CD4-positive, alpha-beta T cell (primary cell): ENCODE measurements around the gene MEAK7. TPM values are rescaled to one million over a fixed set of nuclear protein-coding genes. Genes with fewer than 3 reads are reported as not detected.

Experiments used
- ATAC-seq: fragments of 200-7000 bp; cut with Tn5 transposase; one replicate; pipeline ENCODE4 v1.10.0; 2022; ENCODE audit warnings: mild to moderate bottlenecking; ENCODE audit not compliant: poor library complexity
- CTCF ChIA-PET: fragments of 350-600 bp; sonication (Branson Sonifier 250); formaldehyde crosslinking; loops from one replicate; lab custom pipeline; 2021; ENCODE audit warnings: antibody characterized with exemption, inconsistent platforms; lab: Charles Lee
- POLR2A ChIA-PET: fragments of 350-600 bp; sonication (Branson Sonifier 250); formaldehyde crosslinking; loops from one replicate; lab custom pipeline; 2021; ENCODE audit warnings: antibody characterized with exemption, inconsistent platforms; lab: Charles Lee
- DNase-seq, 14 experiments: peaks; one replicate each; pipeline ENCODE4 v3.0.0-alpha.2; 2013 to 2020; ENCODE audit warnings: mixed read lengths in 2 of 14
- H3K27ac ChIP-seq, 2 donors: one replicate each; pipeline versions ENCODE4 v1.5.1 to v1.7.0; 2013; ENCODE audit warnings: low read length in 2 of 2, low read depth in 1 of 2, mild to moderate bottlenecking in 1 of 2
- H3K27me3 ChIP-seq, 2 experiments: 1 replicate in 1 of 2; 2 replicates in 1 of 2; pipeline versions ENCODE4 v1.6.1 to v1.7.0; 2013; ENCODE audit warnings: low read length in 2 of 2, control low read depth in 1 of 2, mild to moderate bottlenecking in 1 of 2, moderate library complexity in 1 of 2; ENCODE audit not compliant: insufficient read depth in 2 of 2, control insufficient read depth in 1 of 2
- H3K36me3 ChIP-seq: one replicate; pipeline ENCODE4 v1.6.1; 2013; ENCODE audit warnings: low read length, control low read depth; ENCODE audit not compliant: insufficient read depth
- H3K4me1 ChIP-seq: one replicate; pipeline ENCODE4 v1.6.1; 2013; ENCODE audit warnings: low read length, control low read depth; ENCODE audit not compliant: insufficient read depth
- H3K4me3 ChIP-seq: one replicate; pipeline ENCODE4 v1.5.1; 2013; ENCODE audit warnings: mild to moderate bottlenecking, low read length, moderate library complexity
- H3K9me3 ChIP-seq, 2 experiments: 1 replicate in 1 of 2; 2 replicates in 1 of 2; pipeline versions ENCODE4 v1.6.1 to v1.7.0; 2013; ENCODE audit warnings: low read length in 2 of 2, mild to moderate bottlenecking in 2 of 2, control low read depth in 1 of 2, moderate library complexity in 1 of 2; ENCODE audit not compliant: control insufficient read depth in 1 of 2, insufficient read depth in 1 of 2
- H3K27ac Mint-ChIP-seq: one replicate; pipeline ENCODE4 v1.8.0; 2020; ENCODE audit warnings: mixed read lengths
- H3K27me3 Mint-ChIP-seq: one replicate; pipeline ENCODE4 v1.8.0; 2021; ENCODE audit warnings: mixed read lengths
- H3K36me3 Mint-ChIP-seq: one replicate; pipeline ENCODE4 v1.8.0; 2021; ENCODE audit warnings: low read depth, mixed read lengths
- H3K4me1 Mint-ChIP-seq: one replicate; pipeline ENCODE4 v1.8.0; 2021; ENCODE audit warnings: low read depth, mixed read lengths
- H3K4me3 Mint-ChIP-seq: one replicate; pipeline ENCODE4 v1.8.0; 2020; ENCODE audit warnings: mild to moderate bottlenecking, mixed read lengths
- H3K9me3 Mint-ChIP-seq: one replicate; pipeline ENCODE4 v1.8.0; 2020; ENCODE audit warnings: mixed read lengths
- intact Hi-C, 2 experiments: fragments of 100-400 bp; cut with DNase I in 1 of 2; cut with micrococcal nuclease in 1 of 2; formaldehyde crosslinking; loops; one replicate each; pipeline versions ENCODE4 v1.15.1 to v1.9.0; 2023 to 2025; cut with DNase I, micrococcal nuclease
- total RNA-seq, 174 experiments: library from RNA in 2 of 174; stranded (reverse) in 2 of 174; gene quantifications; one replicate each; pipeline ENCODE4 v1.2.3 and lab custom pipeline; 2021 to 2026
- TF ChIP-seq, protein P1 (sequence below): fragments of 200-600 bp; IDR thresholded peaks from one replicate; pipeline ENCODE4 v1.8.0; 2022; ENCODE audit warnings: antibody characterized with exemption, mild to moderate bottlenecking

The MEAK7 gene
- total RNA-seq, 2 experiments from 2014 or later = 1.9 to 3.7 TPM

DNA sequence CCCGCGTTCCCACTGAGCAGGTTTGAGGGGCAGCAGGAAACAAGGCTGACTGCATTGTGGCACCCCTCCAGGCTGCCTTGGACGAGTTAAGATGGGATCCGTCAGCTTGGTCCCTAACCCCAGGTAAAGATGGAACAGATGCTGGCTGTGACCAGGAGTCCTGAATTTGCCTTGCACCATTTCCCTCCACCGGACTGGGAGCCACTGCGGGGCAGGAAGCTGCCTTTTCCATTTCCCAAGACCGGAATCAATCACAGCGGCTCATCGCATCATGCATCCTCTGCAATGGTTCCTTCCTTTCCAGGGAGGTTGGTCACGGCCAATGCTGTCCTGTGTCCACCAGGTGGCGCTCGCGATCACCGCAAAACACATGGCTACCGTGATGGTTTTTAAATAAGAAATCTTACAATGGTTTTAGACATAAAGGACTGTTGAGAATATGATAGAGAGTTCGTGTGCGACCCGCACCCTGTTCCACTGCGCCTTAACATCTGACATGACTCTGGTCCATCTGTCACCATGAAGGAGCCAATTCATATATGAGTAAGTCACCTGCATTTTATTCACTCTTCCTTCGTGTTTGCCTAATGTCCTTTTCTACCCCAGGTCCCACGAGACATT, 6.8 kb upstream of the MEAK7 start:
- no peaks in the 10 kb centered on the region for H3K9me3 ChIP-seq
- Mint-ChIP-seq H3K27me3 (no peaks in the 10 kb centered on the region), H3K36me3 (no peaks in the 10 kb centered on the region), H3K4me3 (peak overlapping the region; percentile 69), H3K4me1 (peaks cover 71% of the 10 kb centered on the region), H3K27ac (peak overlapping the region; percentile 80), H3K9me3 (no peaks in the 10 kb centered on the region)
- TF ChIP-seq, protein P1, sequence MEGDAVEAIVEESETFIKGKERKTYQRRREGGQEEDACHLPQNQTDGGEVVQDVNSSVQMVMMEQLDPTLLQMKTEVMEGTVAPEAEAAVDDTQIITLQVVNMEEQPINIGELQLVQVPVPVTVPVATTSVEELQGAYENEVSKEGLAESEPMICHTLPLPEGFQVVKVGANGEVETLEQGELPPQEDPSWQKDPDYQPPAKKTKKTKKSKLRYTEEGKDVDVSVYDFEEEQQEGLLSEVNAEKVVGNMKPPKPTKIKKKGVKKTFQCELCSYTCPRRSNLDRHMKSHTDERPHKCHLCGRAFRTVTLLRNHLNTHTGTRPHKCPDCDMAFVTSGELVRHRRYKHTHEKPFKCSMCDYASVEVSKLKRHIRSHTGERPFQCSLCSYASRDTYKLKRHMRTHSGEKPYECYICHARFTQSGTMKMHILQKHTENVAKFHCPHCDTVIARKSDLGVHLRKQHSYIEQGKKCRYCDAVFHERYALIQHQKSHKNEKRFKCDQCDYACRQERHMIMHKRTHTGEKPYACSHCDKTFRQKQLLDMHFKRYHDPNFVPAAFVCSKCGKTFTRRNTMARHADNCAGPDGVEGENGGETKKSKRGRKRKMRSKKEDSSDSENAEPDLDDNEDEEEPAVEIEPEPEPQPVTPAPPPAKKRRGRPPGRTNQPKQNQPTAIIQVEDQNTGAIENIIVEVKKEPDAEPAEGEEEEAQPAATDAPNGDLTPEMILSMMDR = peak; percentile 93
- H3K27me3 ChIP-seq = no peaks in the 10 kb centered on the region
- intact Hi-C loops = loop anchor here (1.0 to 10.0 kb wide), 6 partner anchors 46 to 216 kb away; partner anchors contain the start of gene COTL1 (in 1 of the 2)
- ChIA-PET POLR2A (interaction anchor here (0.8 to 1.5 kb wide), 8 partner anchors 9 to 142 kb away, joined by 3 to 9 read pairs (median 4); partner anchors contain the start of gene COTL1), CTCF (interaction anchor here (0.6 to 3.7 kb wide), 16 partner anchors 9 to 394 kb away, joined by 3 to 32 read pairs (median 3); partner anchors contain the start of gene COTL1)
- peak; percentile 77 to 95 (median 85) for DNase-seq
- ATAC-seq = peak; percentile 17
- no peaks in the 10 kb centered on the region for H3K36me3 ChIP-seq
- H3K4me1 ChIP-seq = peaks cover 91% of the 10 kb centered on the region
- H3K4me3 ChIP-seq = no peak overlapping the region
- no peak overlapping the region for H3K27ac ChIP-seq

DNA sequence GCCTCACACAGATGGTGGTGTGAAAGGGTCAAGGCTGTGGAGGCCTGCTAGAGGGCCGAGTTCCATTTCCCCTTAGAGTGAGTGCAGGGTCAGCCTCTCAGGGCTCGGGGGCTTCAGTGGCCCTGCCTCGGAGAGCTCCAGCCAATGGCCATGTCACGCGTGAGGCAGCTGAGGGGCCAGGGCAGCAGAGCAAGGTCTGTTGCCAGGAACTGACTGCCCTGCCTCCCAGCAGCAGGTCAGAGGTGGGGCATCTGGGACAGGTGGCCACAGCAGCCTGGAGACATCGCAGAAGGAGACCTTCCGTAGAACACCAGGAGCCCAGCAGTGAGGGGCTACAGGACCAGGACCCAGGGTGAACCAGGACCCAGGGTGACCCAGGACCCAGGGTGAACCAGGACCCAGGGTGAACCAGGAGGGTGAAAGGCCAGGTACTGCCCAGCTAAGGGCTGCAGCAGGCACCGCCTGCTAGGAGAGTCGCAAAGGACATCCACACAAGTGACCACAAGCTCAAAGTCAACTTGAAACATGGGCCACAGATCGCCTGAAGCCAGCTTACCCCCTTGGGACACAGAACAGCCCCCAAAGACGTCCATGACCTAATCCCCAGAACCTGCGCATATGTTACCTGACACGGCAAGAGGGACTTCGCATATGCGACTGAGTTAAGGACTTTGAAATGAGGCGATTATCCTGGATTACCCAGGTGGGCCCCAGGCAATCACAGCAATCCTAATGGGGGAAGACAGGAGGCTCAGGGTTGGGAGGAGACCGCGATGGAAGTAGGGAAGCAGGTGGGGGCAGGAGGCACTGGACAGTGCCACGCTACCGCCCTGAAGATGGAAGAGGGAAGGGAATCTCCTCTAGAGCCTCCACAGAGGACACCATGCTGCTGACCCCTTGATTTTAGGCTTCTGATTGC, 4.8 kb upstream of the MEAK7 start:
- Histone ChIP-seq H3K27me3 (no peaks in the 10 kb centered on the region), H3K9me3 (no peaks in the 10 kb centered on the region), H3K4me3 (no peak overlapping the region), H3K27ac (no peak overlapping the region), H3K36me3 (no peaks in the 10 kb centered on the region), H3K4me1 (peaks cover 90% of the 10 kb centered on the region)
- ATAC-seq (no peak), DNase-seq (no peak)
- Mint-ChIP-seq H3K27me3 (no peaks in the 10 kb centered on the region), H3K36me3 (no peaks in the 10 kb centered on the region), H3K4me1 (peaks cover 74% of the 10 kb centered on the region), H3K9me3 (no peaks in the 10 kb centered on the region), H3K27ac (peak overlapping the region; percentile 73), H3K4me3 (no peak overlapping the region)
- POLR2A ChIA-PET = interaction anchor here (0.7 to 1.2 kb wide), 3 partner anchors 82 to 112 kb away, joined by 3 to 4 read pairs (median 3); no protein-coding TSS in a partner anchor
- intact Hi-C loops = loop anchor here in 1 of 2 experiments (5.0 to 10.0 kb wide), 4 partner anchors 324 to 552 kb away; partner anchors contain the start of genes KIAA0513 and TAF1C
- CTCF ChIA-PET = interaction anchor here (0.8 to 1.9 kb wide), 5 partner anchors 85 to 322 kb away, joined by 3 to 6 read pairs (median 3); partner anchors contain the start of gene TAF1C
- TF ChIP-seq, protein P1 = no peak

DNA sequence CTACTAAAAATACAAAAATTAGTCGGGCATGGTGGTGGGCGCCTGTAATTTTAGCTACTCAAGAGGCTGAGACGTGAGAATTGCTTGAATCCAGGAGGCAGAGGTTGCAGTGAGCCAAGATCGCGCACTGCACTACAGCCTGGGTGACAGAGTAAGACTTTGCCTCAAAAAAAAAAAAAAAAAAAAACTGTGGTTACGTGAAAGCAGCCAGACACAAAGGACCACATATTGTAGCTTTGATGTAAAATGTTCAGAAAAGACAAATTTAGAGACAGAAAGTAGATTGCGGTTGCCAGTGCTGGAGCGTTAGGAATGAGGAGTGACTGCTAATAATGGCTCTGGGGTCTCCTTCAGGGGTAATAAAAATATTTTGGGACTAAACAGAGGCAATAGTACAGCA, 4.0 kb upstream of the MEAK7 start:
- Mint-ChIP-seq H3K4me3 (peak overlapping the region; percentile 66), H3K9me3 (no peaks in the 10 kb centered on the region), H3K4me1 (peaks cover 73% of the 10 kb centered on the region), H3K36me3 (no peaks in the 10 kb centered on the region), H3K27me3 (no peaks in the 10 kb centered on the region), H3K27ac (peak overlapping the region; percentile 73)
- ChIA-PET CTCF (interaction anchor here (0.8 to 1.4 kb wide), 4 partner anchors 114 to 321 kb away, joined by 3 to 5 read pairs (median 4); partner anchors contain the start of gene TAF1C), POLR2A (interaction anchor here (0.6 to 1.2 kb wide), 5 partner anchors 83 to 113 kb away, joined by 3 to 4 read pairs (median 3); no protein-coding TSS in a partner anchor)
- H3K4me3 ChIP-seq = no peak overlapping the region
- TF ChIP-seq, protein P1 = no peak
- no peaks in the 10 kb centered on the region for H3K27me3 ChIP-seq
- H3K27ac ChIP-seq = no peak overlapping the region
- ATAC-seq (peak; percentile 24), DNase-seq (peak in 6 of 14 experiments; percentile 36 to 81 (median 52))
- H3K36me3 ChIP-seq = no peaks in the 10 kb centered on the region
- intact Hi-C loops = loop anchor here in 1 of 2 experiments (5.0 to 10.0 kb wide), 4 partner anchors 324 to 551 kb away; partner anchors contain the start of genes KIAA0513 and TAF1C
- H3K4me1 ChIP-seq = peaks cover 90% of the 10 kb centered on the region
- H3K9me3 ChIP-seq = no peaks in the 10 kb centered on the region
